Fibroblast of lung (primary cell): ENCODE measurements around the gene DARS2. TPM values are rescaled to one million over a fixed set of nuclear protein-coding genes. Genes with fewer than 3 reads are reported as not detected.
"Not testable (repeated sequence)": the region's sequence is repeated elsewhere in the genome, so short reads cannot be mapped to it uniquely, and the experiment has no call there.

Experiments
- DNase-seq, 2 donors: peaks; one replicate each; pipeline versions ENCODE4 v3.0.0 to v3.0.0-alpha.2; 2010; ENCODE audit warnings: low read depth in 2 of 2
- H2AFZ ChIP-seq: 2 replicates; pipeline ENCODE4 v1.5.1; 2012; ENCODE audit warnings: low read length, control low read depth, inconsistent platforms
- H3K27ac ChIP-seq: 2 replicates; pipeline ENCODE4 v1.5.1; 2011; ENCODE audit warnings: low read length, control low read depth; ENCODE audit not compliant: insufficient read depth
- H3K27me3 ChIP-seq: 2 replicates; pipeline ENCODE4 v1.5.1; 2011; ENCODE audit warnings: mild to moderate bottlenecking, low read length; ENCODE audit not compliant: control insufficient read depth, insufficient read depth
- H3K36me3 ChIP-seq: 2 replicates; pipeline ENCODE4 v1.5.1; 2011; ENCODE audit warnings: low read length; ENCODE audit not compliant: control insufficient read depth, insufficient read depth
- H3K4me1 ChIP-seq: 2 replicates; pipeline ENCODE4 v1.5.1; 2011; ENCODE audit warnings: low read length; ENCODE audit not compliant: control insufficient read depth, insufficient read depth; ENCODE audit errors: extremely low read depth
- H3K4me2 ChIP-seq: 2 replicates; pipeline ENCODE4 v1.5.1; 2011; ENCODE audit warnings: low read length, control low read depth; ENCODE audit not compliant: insufficient read depth; ENCODE audit errors: extremely low read depth
- H3K4me3 ChIP-seq, 4 experiments: fragments of 200-600 bp in 1 of 4; sonication (generic) in 1 of 4; replicated peaks in 1 of 4; 2 replicates each; pipeline ENCODE4 v1.5.1; 2011 to 2016; ENCODE audit warnings: low read length in 4 of 4, low read depth in 3 of 4, mild to moderate bottlenecking in 3 of 4, control low read depth in 2 of 4, inconsistent platforms in 1 of 4, mixed read lengths in 1 of 4; ENCODE audit not compliant: insufficient read depth in 1 of 4; ENCODE audit errors: control extremely low read depth in 1 of 4
- H3K79me2 ChIP-seq: 2 replicates; pipeline ENCODE4 v1.5.1; 2012; ENCODE audit warnings: mild to moderate bottlenecking, low read length, inconsistent platforms; ENCODE audit not compliant: control insufficient read depth, insufficient read depth
- H3K9ac ChIP-seq: 2 replicates; pipeline ENCODE4 v1.5.1; 2011; ENCODE audit warnings: mild to moderate bottlenecking, low read length, control low read depth; ENCODE audit not compliant: insufficient read depth
- H3K9me3 ChIP-seq: 2 replicates; pipeline ENCODE4 v1.5.1; 2012; ENCODE audit warnings: low read depth, low read length; ENCODE audit not compliant: control insufficient read depth, insufficient read depth
- H4K20me1 ChIP-seq: 2 replicates; pipeline ENCODE4 v1.5.1; 2011; ENCODE audit warnings: low read length; ENCODE audit not compliant: control insufficient read depth, insufficient read depth; ENCODE audit errors: extremely low read depth
- CTCF ChIP-seq, 2 donors: IDR thresholded peaks in 1 of 2; conservative IDR thresholded peaks in 1 of 2; 1 replicate in 1 of 2; 2 replicates in 1 of 2; pipeline ENCODE4 v1.5.1; 2011 to 2012; ENCODE audit warnings: low read length in 2 of 2, control low read depth in 1 of 2, inconsistent platforms in 1 of 2, low read depth in 1 of 2, mild to moderate bottlenecking in 1 of 2
- EZH2 ChIP-seq: IDR thresholded peaks from 2 replicates; pipeline ENCODE4 v1.5.1; 2012; ENCODE audit warnings: low read length, control low read depth, mild to moderate bottlenecking; ENCODE audit errors: missing control alignments
- polyA plus RNA-seq, 2 donors: library from polyadenylated mRNA; depleted of rRNA in 1 of 2; stranded (reverse) in 1 of 2; unstranded in 1 of 2; fragments of >200 nt; gene quantifications; 2 replicates each; pipeline ENCODE4 v1.2.1, GENCODE V29; 2011 to 2012; ENCODE audit warnings: missing spikeins in 1 of 2
- total RNA-seq: library from RNA; depleted of rRNA; stranded (reverse); fragments of >200 nt; gene quantifications from 2 replicates; pipeline ENCODE4 v1.2.1, GENCODE V29; 2014

Gene DARS2
- total and polyA plus RNA-seq, 2 donors (not counting 1 experiment from before 2014, with no cell fraction given), result 17.8 to 19.5 TPM

- Histone ChIP-seq H3K27ac (no peak overlapping the region), H3K4me2 (no peak overlapping the region), H3K9ac (no peak overlapping the region), H2AFZ (no peak overlapping the region), H3K9me3 (no peaks in the 10 kb centered on the region), H3K36me3 (peaks cover 2% of the 10 kb centered on the region), H3K27me3 (no peaks in the 10 kb centered on the region), H4K20me1 (no peaks in the 10 kb centered on the region), H3K79me2 (no peaks in the 10 kb centered on the region), H3K4me1 (peaks cover 8% of the 10 kb centered on the region), H3K4me3 (no peak overlapping the region)
- no peak for TF ChIP-seq CTCF (conservative IDR thresholded peaks at IDR 0.05 in 1 of 2, IDR thresholded peaks at IDR 0.05 in 1 of 2; ENCODE audit: low read depth in 1 of 2, low read length in 2 of 2)
- TF ChIP-seq EZH2, result no peak
- DNase-seq, result no peak
Measured at GRCh38 chr1:173857363-173857917, 33.0 kb downstream of the DARS2 start.

GRCh38 chr1:173859547-173859946 is 35.1 kb downstream of the DARS2 start:
- not testable (repeated sequence) for H4K20me1 ChIP-seq, H3K4me3 ChIP-seq, H3K4me2 ChIP-seq, H3K9ac ChIP-seq, H3K79me2 ChIP-seq, H2AFZ ChIP-seq, H3K4me1 ChIP-seq, H3K27ac ChIP-seq, H3K9me3 ChIP-seq, H3K27me3 ChIP-seq, DNase-seq
- H3K36me3 ChIP-seq, result peaks cover 11% of the 10 kb centered on the region

- H3K4me1 ChIP-seq, result peaks cover 3% of the 10 kb centered on the region
- no peaks in the 10 kb centered on the region for H3K9me3 ChIP-seq
- no peaks in the 10 kb centered on the region for H3K27me3 ChIP-seq
- H3K9ac ChIP-seq, result no peak overlapping the region
- H2AFZ ChIP-seq, result no peak overlapping the region
- TF ChIP-seq EZH2, result no peak
- no peak for TF ChIP-seq CTCF (conservative IDR thresholded peaks at IDR 0.05 in 1 of 2, IDR thresholded peaks at IDR 0.05 in 1 of 2; ENCODE audit: low read depth in 1 of 2, low read length in 2 of 2)
- H3K36me3 ChIP-seq, result peaks cover 16% of the 10 kb centered on the region
- no peak overlapping the region for H3K27ac ChIP-seq
- peaks cover 5% of the 10 kb centered on the region for H4K20me1 ChIP-seq
- H3K4me2 ChIP-seq, result no peak overlapping the region
- no peak for DNase-seq
- peaks cover 9% of the 10 kb centered on the region for H3K79me2 ChIP-seq
- H3K4me3 ChIP-seq, result no peak overlapping the region
Measured at GRCh38 chr1:173860065-173860464, 35.6 kb downstream of the DARS2 start.
